Glutamatergic neuron (in vitro differentiated cells): ENCODE results near the gene CSF3. TPM values are rescaled to one million over a fixed set of nuclear protein-coding genes. Genes with fewer than 3 reads are reported as not detected.

ENCODE experiments used
- DNase-seq: peaks from one replicate; pipeline ENCODE4 v3.0.0; 2022
- H3K27ac Mint-ChIP-seq: one replicate; pipeline ENCODE4 v1.8.0; 2020; ENCODE audit warnings: mild to moderate bottlenecking, mixed read lengths, inconsistent platforms; ENCODE audit not compliant: unreplicated experiment
- H3K27me3 Mint-ChIP-seq: one replicate; pipeline ENCODE4 v1.8.0; 2020; ENCODE audit warnings: mild to moderate bottlenecking, moderate library complexity, mixed read lengths, inconsistent platforms; ENCODE audit not compliant: unreplicated experiment
- H3K36me3 Mint-ChIP-seq: one replicate; pipeline ENCODE4 v1.8.0; 2020; ENCODE audit warnings: mild to moderate bottlenecking, mixed read lengths, inconsistent platforms; ENCODE audit not compliant: unreplicated experiment
- H3K4me1 Mint-ChIP-seq: one replicate; pipeline ENCODE4 v1.8.0; 2020; ENCODE audit warnings: mild to moderate bottlenecking, low read depth, mixed read lengths, inconsistent platforms; ENCODE audit not compliant: unreplicated experiment
- H3K4me3 Mint-ChIP-seq: one replicate; pipeline ENCODE4 v1.8.0; 2020; ENCODE audit warnings: mild to moderate bottlenecking, mixed read lengths, inconsistent platforms; ENCODE audit not compliant: unreplicated experiment
- H3K9me3 Mint-ChIP-seq: one replicate; pipeline ENCODE4 v1.8.0; 2020; ENCODE audit warnings: mild to moderate bottlenecking, moderate library complexity, mixed read lengths, inconsistent platforms; ENCODE audit not compliant: unreplicated experiment
- total RNA-seq: library from RNA; stranded (reverse); fragmentation: NEBNext Ultra II Directional; extraction: Animal tissue kit (Norgen Biotek cat#: 25700); gene quantifications from one replicate; pipeline ENCODE4 v1.2.1, GENCODE V29; 2021; ENCODE audit not compliant: unreplicated experiment
- TF ChIP-seq, protein P1 (sequence below): fragments of 200-600 bp; sonication (generic); IDR thresholded peaks from one replicate; pipeline ENCODE4 v1.5.0; 2021; ENCODE audit not compliant: partially characterized antibody, unreplicated experiment

The CSF3 gene
- total RNA-seq, 1 donor from 2014 or later = not detected

DNA sequence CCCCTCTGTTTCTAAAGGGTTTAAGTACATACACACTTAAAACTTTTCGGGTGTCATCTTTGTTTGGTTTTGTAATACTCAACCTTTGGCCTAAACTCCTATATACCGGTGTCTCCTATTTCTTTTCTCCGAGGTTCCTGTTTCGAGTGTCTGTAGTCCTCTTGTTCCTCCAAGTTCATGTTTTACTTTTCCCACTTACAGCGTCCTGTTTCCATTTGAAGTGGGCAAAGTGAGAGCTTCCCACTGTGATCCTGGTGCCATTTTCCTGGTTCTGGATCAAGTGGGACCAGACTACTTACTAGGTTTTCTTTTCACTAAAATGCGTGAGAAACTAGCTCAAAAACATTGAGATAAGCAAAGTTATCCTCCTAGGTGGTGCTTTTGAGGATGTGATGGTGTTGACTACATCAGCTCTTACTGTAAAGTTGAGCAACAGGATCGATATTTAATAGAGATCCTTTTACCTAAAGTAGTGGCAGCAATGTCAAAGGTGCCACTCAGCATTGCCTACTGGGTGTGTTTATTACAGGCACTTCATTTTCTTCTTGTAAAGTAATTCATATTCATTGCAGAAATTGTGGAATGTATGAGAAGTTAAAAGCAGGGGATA, 33.4 kb upstream of the CSF3 start:
- Mint-ChIP-seq H3K27me3 (peaks cover 11% of the 10 kb centered on the region), H3K4me1 (peaks cover 8% of the 10 kb centered on the region), H3K27ac (peak overlapping the region; percentile 91), H3K9me3 (peaks cover 2% of the 10 kb centered on the region), H3K4me3 (peak overlapping the region; percentile 94), H3K36me3 (no peaks in the 10 kb centered on the region)
- no peak for DNase-seq
- TF ChIP-seq, protein P1, sequence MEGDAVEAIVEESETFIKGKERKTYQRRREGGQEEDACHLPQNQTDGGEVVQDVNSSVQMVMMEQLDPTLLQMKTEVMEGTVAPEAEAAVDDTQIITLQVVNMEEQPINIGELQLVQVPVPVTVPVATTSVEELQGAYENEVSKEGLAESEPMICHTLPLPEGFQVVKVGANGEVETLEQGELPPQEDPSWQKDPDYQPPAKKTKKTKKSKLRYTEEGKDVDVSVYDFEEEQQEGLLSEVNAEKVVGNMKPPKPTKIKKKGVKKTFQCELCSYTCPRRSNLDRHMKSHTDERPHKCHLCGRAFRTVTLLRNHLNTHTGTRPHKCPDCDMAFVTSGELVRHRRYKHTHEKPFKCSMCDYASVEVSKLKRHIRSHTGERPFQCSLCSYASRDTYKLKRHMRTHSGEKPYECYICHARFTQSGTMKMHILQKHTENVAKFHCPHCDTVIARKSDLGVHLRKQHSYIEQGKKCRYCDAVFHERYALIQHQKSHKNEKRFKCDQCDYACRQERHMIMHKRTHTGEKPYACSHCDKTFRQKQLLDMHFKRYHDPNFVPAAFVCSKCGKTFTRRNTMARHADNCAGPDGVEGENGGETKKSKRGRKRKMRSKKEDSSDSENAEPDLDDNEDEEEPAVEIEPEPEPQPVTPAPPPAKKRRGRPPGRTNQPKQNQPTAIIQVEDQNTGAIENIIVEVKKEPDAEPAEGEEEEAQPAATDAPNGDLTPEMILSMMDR = no peak

DNA sequence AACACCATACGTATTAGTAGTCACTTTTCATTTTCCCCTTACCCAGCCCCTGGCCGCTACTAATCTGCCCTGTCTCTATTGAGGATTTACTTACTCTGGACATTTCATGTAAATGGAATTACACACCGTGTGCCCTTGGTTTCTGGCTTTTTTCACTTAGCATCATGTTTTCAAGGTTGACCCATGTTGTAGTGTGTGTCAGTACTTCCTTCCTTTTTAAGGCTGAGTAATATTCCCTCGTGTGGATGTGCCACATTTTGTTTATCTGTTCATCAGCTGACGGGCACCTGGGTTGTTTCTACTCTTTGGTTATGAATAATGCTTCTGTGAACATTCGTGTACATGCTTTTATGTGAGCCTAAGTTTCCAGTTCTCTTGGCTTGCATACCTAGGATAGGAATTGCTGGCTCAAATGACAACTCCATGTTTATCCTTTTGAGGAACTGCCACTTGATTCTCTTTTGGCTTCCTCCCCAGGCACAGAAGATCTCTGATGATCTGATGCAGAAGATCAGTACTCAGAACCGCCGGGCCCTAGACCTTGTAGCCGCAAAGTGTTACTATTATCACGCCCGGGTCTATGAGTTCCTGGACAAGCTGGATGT, 26.9 kb upstream of the CSF3 start:
- Mint-ChIP-seq H3K36me3 (peaks cover 5% of the 10 kb centered on the region), H3K27me3 (no peaks in the 10 kb centered on the region), H3K4me1 (no peaks in the 10 kb centered on the region), H3K4me3 (no peak overlapping the region), H3K9me3 (peaks cover 2% of the 10 kb centered on the region), H3K27ac (peak overlapping the region; percentile 60)
- no peak for DNase-seq
- TF ChIP-seq, protein P1 = no peak

DNA sequence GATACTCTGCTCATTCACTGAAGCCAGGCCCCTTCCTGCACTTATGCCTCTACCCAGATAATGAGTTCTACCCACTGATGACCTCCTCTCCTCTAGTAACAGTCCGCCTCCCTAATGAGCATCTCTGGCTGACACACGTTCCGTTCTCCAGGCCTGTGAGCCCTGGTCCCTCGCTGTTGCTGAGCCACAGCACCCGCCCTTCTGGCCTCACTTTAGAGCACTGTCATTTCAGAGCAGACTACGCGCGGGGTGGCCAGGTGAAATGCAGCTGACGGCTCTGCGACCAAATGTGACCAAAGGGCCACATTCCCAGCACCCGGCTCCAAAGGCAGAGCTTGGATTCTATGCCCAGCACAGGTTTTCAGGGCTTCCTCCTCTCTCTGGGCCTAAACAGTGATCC, 20.8 kb upstream of the CSF3 start:
- DNase-seq = no peak
- Mint-ChIP-seq H3K9me3 (peaks cover 2% of the 10 kb centered on the region), H3K36me3 (no peaks in the 10 kb centered on the region), H3K27me3 (no peaks in the 10 kb centered on the region), H3K4me3 (no peak overlapping the region), H3K27ac (no peak overlapping the region), H3K4me1 (no peaks in the 10 kb centered on the region)
- TF ChIP-seq, protein P1 = no peak

DNA sequence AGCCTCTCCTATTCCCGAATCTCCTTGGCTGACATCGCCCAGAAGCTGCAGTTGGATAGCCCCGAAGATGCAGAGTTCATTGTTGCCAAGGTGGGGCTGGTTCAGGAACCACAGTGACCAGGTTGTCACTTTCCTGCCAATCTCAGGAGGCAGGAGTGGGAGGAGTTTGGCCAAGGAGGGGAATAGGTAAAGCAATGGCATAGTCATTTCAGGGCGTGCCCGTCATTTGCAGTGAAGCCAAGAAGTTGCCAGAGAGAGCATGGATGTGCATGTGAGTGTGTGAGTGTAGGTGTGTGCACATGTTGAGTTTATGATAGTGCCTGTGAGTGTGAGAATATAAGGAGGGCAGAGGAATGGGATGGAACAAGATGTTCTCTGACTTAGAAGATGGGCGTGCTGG, 19.8 kb upstream of the CSF3 start:
- no peak overlapping the region for H3K27ac Mint-ChIP-seq
- H3K9me3 Mint-ChIP-seq = peaks cover 2% of the 10 kb centered on the region
- H3K36me3 Mint-ChIP-seq = no peaks in the 10 kb centered on the region
- TF ChIP-seq, protein P1 = no peak
- no peak for DNase-seq
- H3K27me3 Mint-ChIP-seq = no peaks in the 10 kb centered on the region
- H3K4me1 Mint-ChIP-seq = no peaks in the 10 kb centered on the region
- H3K4me3 Mint-ChIP-seq = no peak overlapping the region

DNA sequence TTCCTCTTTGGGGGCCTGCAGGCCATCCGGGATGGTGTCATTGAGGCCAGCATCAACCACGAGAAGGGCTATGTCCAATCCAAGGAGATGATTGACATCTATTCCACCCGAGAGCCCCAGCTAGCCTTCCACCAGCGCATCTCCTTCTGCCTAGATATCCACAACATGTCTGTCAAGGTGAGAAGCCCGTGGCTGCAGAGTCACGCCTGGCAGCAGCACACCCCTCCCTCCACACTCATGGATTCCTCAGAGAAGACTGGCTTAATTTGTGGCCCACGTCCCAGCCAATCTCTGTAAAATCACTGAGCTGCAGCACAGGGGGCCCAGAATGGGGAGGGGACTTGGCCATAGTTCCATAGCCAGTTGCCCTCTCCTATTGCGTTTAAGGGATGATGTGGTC, 19.1 kb upstream of the CSF3 start:
- no peak for DNase-seq
- H3K27me3 Mint-ChIP-seq = no peaks in the 10 kb centered on the region
- H3K9me3 Mint-ChIP-seq = peaks cover 2% of the 10 kb centered on the region
- H3K36me3 Mint-ChIP-seq = no peaks in the 10 kb centered on the region
- H3K4me1 Mint-ChIP-seq = no peaks in the 10 kb centered on the region
- H3K4me3 Mint-ChIP-seq = no peak overlapping the region
- TF ChIP-seq, protein P1 = no peak
- H3K27ac Mint-ChIP-seq = no peak overlapping the region
